Kidney capillary endothelial cell (primary cell): Measurements from ENCODE around the gene SPNS1.
"Not testable (repeated sequence)": the region's sequence is repeated elsewhere in the genome, so short reads cannot be mapped to it uniquely, and the experiment has no call there.

Source experiments
- DNase-seq: peaks from one replicate; pipeline ENCODE4 v3.0.0-alpha.2; 2018; ENCODE audit warnings: low spot score

Gene SPNS1

GRCh38 chr16:28974437-28975157, at the start of gene SPNS1:
Gene SPNS1 (plus strand): TSS chr16:28974778. CDS start chr16:28975152, 374 bp downstream.
- DNase-seq: peak; percentile 94

DNA sequence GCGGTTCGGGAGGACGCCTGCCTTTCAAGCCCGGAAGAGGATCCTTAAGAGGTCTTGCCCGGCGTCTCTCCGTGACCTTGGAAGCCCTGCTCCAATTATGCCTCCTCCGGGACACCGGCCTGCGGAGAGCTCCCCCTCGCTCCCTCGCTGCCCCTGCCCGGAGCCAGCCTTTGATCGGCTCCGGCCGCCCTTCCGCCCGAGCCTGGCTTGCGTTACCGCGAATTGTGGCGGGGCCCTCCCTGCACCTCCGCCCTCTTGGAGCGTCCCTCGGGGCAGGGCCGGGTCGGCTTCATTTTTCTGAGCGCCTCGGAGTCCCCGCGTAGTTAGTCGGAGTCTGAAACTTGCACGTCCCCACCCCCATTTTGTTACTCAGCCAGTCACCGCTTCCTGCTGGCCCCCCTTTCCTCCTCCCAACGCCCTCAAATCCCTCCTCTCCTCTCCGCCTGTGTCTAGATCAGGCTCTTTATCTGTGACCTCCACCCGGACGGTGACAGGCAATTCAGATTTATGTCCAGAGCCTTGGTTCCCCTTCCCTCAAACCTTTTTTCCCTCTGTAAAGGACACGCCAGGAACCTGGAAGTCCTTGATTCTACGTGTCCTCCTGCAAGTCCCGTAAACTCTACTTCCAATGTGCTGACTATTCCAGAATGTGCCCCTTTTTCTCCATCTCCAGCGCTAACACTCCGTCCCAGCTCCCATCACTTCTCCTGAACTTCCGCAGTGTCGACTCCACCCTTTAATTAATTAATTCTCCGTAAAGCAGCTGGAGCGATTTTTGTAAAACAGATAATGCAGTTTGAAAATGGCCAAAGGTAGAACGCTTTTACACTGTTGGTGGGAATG, 49.0 kb upstream of the SPNS1 start:
- DNase-seq: peak; percentile 63

DNA sequence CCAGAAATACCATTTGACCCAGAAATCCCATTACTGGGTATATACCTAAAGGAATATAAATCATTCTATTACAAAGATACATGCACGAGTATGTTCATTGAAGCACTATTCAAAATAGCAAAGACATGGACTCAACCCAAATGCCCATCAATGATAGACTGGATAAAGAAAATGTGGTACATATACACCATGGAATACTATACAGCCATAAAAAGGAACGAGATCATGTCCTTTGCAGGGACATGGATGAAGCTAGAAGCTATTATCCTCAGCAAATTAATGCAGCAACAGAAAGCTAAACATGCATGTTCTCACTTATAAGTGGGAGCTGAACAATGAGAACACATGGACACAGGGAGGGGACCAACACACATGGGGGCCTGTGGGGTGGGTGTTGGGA, 48.3 kb upstream of the SPNS1 start:
- DNase-seq: not testable (repeated sequence)

GRCh38 chr16:28927815-28928214, 46.8 kb upstream of the SPNS1 start:
- no peak for DNase-seq

GRCh38 chr16:28930203-28930602, 44.4 kb upstream of the SPNS1 start:
- no peak for DNase-seq

- DNase-seq: no peak
Observed at GRCh38 chr16:28930652-28931051, 43.9 kb upstream of the SPNS1 start.

DNA sequence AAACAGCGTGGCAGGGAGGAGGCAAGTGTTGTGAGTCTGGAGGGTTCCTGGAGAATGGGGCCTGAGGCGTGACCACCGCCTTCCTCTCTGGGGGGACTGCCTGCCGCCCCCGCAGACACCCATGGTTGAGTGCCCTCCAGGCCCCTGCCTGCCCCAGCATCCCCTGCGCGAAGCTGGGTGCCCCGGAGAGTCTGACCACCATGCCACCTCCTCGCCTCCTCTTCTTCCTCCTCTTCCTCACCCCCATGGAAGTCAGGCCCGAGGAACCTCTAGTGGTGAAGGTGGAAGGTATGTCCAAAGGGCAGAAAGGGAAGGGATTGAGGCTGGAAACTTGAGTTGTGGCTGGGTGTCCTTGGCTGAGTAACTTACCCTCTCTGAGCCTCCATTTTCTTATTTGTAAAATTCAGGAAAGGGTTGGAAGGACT, 42.8 kb upstream of the SPNS1 start, which contains the start of gene CD19:
CD19 (plus strand) TSS at position 171 of the 425 bp plus-strand sequence; CDS start at position 201, 30 bp downstream.
- no peak for DNase-seq

DNA sequence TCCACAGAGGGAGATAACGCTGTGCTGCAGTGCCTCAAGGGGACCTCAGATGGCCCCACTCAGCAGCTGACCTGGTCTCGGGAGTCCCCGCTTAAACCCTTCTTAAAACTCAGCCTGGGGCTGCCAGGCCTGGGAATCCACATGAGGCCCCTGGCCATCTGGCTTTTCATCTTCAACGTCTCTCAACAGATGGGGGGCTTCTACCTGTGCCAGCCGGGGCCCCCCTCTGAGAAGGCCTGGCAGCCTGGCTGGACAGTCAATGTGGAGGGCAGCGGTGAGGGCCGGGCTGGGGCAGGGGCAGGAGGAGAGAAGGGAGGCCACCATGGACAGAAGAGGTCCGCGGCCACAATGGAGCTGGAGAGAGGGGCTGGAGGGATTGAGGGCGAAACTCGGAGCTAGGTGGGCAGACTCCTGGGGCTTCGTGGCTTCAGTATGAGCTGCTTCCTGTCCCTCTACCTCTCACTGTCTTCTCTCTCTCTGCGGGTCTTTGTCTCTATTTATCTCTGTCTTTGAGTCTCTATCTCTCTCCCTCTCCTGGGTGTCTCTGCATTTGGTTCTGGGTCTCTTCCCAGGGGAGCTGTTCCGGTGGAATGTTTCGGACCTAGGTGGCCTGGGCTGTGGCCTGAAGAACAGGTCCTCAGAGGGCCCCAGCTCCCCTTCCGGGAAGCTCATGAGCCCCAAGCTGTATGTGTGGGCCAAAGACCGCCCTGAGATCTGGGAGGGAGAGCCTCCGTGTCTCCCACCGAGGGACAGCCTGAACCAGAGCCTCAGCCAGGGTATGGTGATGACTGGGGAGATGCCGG, 42.0 kb upstream of the SPNS1 start:
- no peak for DNase-seq

GRCh38 chr16:28933171-28933570, 41.4 kb upstream of the SPNS1 start:
- no peak for DNase-seq

DNA sequence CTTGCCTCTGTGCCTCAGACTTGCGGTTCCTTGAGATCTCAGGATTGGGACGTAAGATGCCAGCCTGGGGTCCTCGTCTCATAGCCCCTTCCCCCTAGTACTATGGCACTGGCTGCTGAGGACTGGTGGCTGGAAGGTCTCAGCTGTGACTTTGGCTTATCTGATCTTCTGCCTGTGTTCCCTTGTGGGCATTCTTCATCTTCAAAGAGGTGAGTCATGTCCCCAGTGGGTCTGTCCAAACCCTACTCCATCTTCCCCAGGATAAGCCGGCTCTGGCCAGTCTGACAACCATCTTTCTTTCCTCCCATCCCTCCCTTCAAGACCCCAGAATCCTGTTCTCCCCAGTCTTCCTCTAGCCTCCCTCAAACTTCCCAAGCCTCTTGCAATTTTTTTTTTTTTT, 39.2 kb upstream of the SPNS1 start:
- DNase-seq: no peak

GRCh38 chr16:28935924-28936783, 38.4 kb upstream of the SPNS1 start:
- DNase-seq: peak; percentile 78

GRCh38 chr16:28936784-28937155, 37.8 kb upstream of the SPNS1 start:
- no peak for DNase-seq

DNA sequence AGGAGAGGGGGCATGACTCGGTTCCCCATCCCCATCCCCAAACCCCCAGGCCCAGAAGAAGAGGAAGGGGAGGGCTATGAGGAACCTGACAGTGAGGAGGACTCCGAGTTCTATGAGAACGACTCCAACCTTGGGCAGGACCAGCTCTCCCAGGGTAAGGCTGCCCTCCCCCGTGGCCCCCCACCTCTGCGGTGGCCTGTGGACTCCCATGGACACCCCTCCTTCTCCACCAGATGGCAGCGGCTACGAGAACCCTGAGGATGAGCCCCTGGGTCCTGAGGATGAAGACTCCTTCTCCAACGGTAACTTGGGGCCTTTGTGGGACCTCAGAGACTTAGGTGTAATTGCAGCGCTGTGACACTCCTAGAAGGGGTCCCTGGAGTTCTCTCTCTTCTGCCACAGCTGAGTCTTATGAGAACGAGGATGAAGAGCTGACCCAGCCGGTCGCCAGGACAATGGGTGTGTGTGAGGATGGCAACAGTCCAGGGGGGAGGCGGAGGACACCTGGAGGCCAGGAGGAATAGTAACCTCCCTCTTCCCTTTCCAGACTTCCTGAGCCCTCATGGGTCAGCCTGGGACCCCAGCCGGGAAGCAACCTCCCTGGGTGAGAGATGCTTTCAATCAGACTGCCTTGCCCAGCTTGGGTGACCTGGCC, 37.2 kb upstream of the SPNS1 start:
- DNase-seq: no peak

DNA sequence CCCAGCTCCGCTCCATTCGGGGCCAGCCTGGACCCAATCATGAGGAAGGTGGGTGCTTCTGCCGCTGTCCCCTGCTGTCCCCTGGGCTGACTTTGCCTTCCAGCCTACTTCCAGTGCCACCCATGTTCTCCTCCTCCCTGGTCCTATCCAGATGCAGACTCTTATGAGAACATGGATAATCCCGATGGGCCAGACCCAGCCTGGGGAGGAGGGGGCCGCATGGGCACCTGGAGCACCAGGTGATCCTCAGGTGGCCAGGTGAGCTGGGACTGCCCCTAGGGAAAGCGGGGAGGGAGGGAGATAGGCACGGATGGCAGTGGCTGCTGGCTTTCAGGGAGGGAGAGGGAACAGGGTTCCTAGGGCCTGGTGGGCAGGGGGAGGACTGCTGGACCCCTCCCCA, 35.9 kb upstream of the SPNS1 start:
- DNase-seq: no peak

- not testable (repeated sequence) for DNase-seq
Observed at GRCh38 chr16:28939825-28940224, 34.8 kb upstream of the SPNS1 start.

DNA sequence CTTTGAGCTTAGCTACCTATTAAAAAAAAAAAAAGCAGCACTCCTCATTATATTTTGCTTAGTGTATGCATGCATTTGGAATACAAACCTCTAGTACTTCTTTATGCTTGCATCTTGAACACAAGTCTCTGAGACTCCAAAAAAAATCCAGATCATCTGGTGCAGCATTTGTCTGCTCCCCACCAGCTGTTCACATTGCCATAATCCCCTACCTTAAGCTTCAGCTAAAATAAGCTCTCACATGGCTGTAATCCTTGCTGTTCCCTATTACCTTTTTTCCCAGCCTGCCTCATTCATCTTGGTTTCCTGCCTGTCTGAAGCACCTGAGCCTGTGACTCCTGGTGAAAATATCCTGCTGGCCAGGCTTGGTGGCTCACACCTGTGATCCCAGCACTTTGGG, 31.3 kb upstream of the SPNS1 start:
- no peak for DNase-seq

GRCh38 chr16:28946681-28947080, 27.9 kb upstream of the SPNS1 start:
- DNase-seq: no peak

GRCh38 chr16:28950648-28951409, 23.7 kb upstream of the SPNS1 start, which contains the start of gene NFATC2IP:
Gene NFATC2IP (plus strand): TSS chr16:28950937. CDS start chr16:28951012, 75 bp downstream.
- DNase-seq: peak; percentile 99

GRCh38 chr16:28951410-28951943, 23.1 kb upstream of the SPNS1 start:
- DNase-seq: no peak

GRCh38 chr16:28958216-28958615, 16.4 kb upstream of the SPNS1 start:
- no peak for DNase-seq
